Measurements from ENCODE around the gene HMCN2. TPM values are rescaled to one million over a fixed set of nuclear protein-coding genes. Genes with fewer than 3 reads are reported as not detected.

The HMCN2 gene
- polyA plus RNA-seq, 3 donors = 1.2 to 1.8 (median 1.6) TPM

GRCh38 chr9:130345897-130346385, 80.4 kb downstream of the HMCN2 start:
- no peak for DNase-seq

- DNase-seq = no peak
These were observed 80.9 kb downstream of the HMCN2 start for GRCh38 chr9:130346431-130346830.

GRCh38 chr9:130347036-130347435, 81.5 kb downstream of the HMCN2 start:
- no peak for DNase-seq

GRCh38 chr9:130347931-130348330, 82.4 kb downstream of the HMCN2 start:
- no peak for DNase-seq

GRCh38 chr9:130348341-130348740, 82.8 kb downstream of the HMCN2 start:
- no peak for DNase-seq

GRCh38 chr9:130348881-130349280, 83.3 kb downstream of the HMCN2 start:
- DNase-seq = no peak

GRCh38 chr9:130349398-130349797, 83.8 kb downstream of the HMCN2 start:
- DNase-seq = no peak

GRCh38 chr9:130351343-130351742, 85.8 kb downstream of the HMCN2 start:
- no peak for DNase-seq

- no peak for DNase-seq
These were observed 86.5 kb downstream of the HMCN2 start for GRCh38 chr9:130352081-130352480.

- DNase-seq = no peak
These were observed 87.2 kb downstream of the HMCN2 start for GRCh38 chr9:130352586-130353285.

GRCh38 chr9:130354378-130354777, 88.8 kb downstream of the HMCN2 start:
- DNase-seq = no peak

- no peak for DNase-seq
These were observed 89.2 kb downstream of the HMCN2 start for GRCh38 chr9:130354806-130355205.

GRCh38 chr9:130356033-130356432, 90.5 kb downstream of the HMCN2 start:
- no peak for DNase-seq

- DNase-seq = no peak
These were observed 91.5 kb downstream of the HMCN2 start for GRCh38 chr9:130356877-130357584.

GRCh38 chr9:130358928-130359327, 93.4 kb downstream of the HMCN2 start:
- no peak for DNase-seq

GRCh38 chr9:130359819-130360218, 94.3 kb downstream of the HMCN2 start:
- no peak for DNase-seq

GRCh38 chr9:130360672-130361071, 95.1 kb downstream of the HMCN2 start:
- no peak for DNase-seq

- DNase-seq = no peak
These were observed 96.4 kb downstream of the HMCN2 start for GRCh38 chr9:130361873-130362362.

- no peak for DNase-seq
These were observed 97.1 kb downstream of the HMCN2 start for GRCh38 chr9:130362691-130363090.

GRCh38 chr9:130363755-130364404, 98.3 kb downstream of the HMCN2 start:
- no peak for DNase-seq

- DNase-seq = no peak
These were observed 99.2 kb downstream of the HMCN2 start for GRCh38 chr9:130364619-130365322.

- DNase-seq = no peak
These were observed 99.8 kb downstream of the HMCN2 start for GRCh38 chr9:130365323-130365721.

All from renal pelvis (tissue), 4 donors.